C4-2B (cell line): ENCODE results near the gene ALDH4A1.

Source experiments
- H3K27ac ChIP-seq: fragments of 450-650 bp; 2 replicates; pipeline ENCODE4 v1.5.1; 2017
- CTCF ChIP-seq: fragments of 450-650 bp; conservative IDR thresholded peaks from 2 replicates; pipeline ENCODE4 v1.5.1; 2017; ENCODE audit warnings: mild to moderate bottlenecking
- ZFX ChIP-seq: fragments of 450-650 bp; IDR thresholded peaks from 2 replicates; pipeline ENCODE4 v1.6.1; 2017

The ALDH4A1 gene

GRCh38 chr1:18891426-18891780 lies 11.0 kb downstream of the ALDH4A1 start:
- H3K27ac ChIP-seq, result no peak overlapping the region
- TF ChIP-seq ZFX (no peak), CTCF (no peak)

- TF ChIP-seq ZFX (no peak), CTCF (no peak)
- no peak overlapping the region for H3K27ac ChIP-seq
Measured at GRCh38 chr1:18890706-18891425, 11.5 kb downstream of the ALDH4A1 start.

- TF ChIP-seq CTCF, result no peak
- TF ChIP-seq ZFX, result no peak
- H3K27ac ChIP-seq, result no peak overlapping the region
Measured at GRCh38 chr1:18886003-18886335, 16.4 kb downstream of the ALDH4A1 start.

GRCh38 chr1:18885311-18886002 lies 16.9 kb downstream of the ALDH4A1 start:
- TF ChIP-seq ZFX (no peak), CTCF (no peak)
- no peak overlapping the region for H3K27ac ChIP-seq

GRCh38 chr1:18884727-18885126 lies 17.6 kb downstream of the ALDH4A1 start:
- no peak overlapping the region for H3K27ac ChIP-seq
- TF ChIP-seq ZFX, result no peak
- no peak for TF ChIP-seq CTCF

- no peak overlapping the region for H3K27ac ChIP-seq
- TF ChIP-seq ZFX (no peak), CTCF (peak; percentile 51; the same call in 1 of the 2 replicates)
Measured at GRCh38 chr1:18884419-18884717, 18.0 kb downstream of the ALDH4A1 start.

GRCh38 chr1:18883636-18884418 lies 18.5 kb downstream of the ALDH4A1 start:
- peak; percentile 76 for TF ChIP-seq CTCF
- no peak for TF ChIP-seq ZFX
- no peak overlapping the region for H3K27ac ChIP-seq
